Effector memory CD8-positive, alpha-beta T cell (primary cell): Measurements from ENCODE around the gene FLT3LG.
A peak's percentile ranks its signal among the peaks of the same experiment; 100 is the strongest.

Experiments used
- ATAC-seq: fragments of 150-1000 bp; cut with Tn5 transposase; replicated peaks from 2 replicates; pipeline ENCODE4 v1.10.0; 2021; ENCODE audit warnings: mild to moderate bottlenecking, moderate library complexity
- DNase-seq, 3 experiments: peaks; one replicate each; pipeline ENCODE4 v3.0.0; 2021
- H3K27ac Mint-ChIP-seq, 2 donors: one replicate each; pipeline ENCODE4 v1.8.0; 2022; ENCODE audit warnings: mild to moderate bottlenecking in 2 of 2, mixed read lengths in 2 of 2, moderate library complexity in 2 of 2
- H3K27me3 Mint-ChIP-seq, 2 donors: one replicate each; pipeline ENCODE4 v1.8.0; 2022; ENCODE audit warnings: mixed read lengths in 2 of 2
- H3K36me3 Mint-ChIP-seq: one replicate; pipeline ENCODE4 v1.8.0; 2022; ENCODE audit warnings: mild to moderate bottlenecking, moderate library complexity, mixed read lengths; ENCODE audit not compliant: insufficient read depth
- H3K4me1 Mint-ChIP-seq, 2 donors: one replicate each; pipeline ENCODE4 v1.8.0; 2022; ENCODE audit warnings: low read depth in 2 of 2, mixed read lengths in 2 of 2
- H3K4me3 Mint-ChIP-seq, 2 donors: one replicate each; pipeline ENCODE4 v1.8.0; 2022; ENCODE audit warnings: mild to moderate bottlenecking in 2 of 2, mixed read lengths in 2 of 2, moderate library complexity in 2 of 2
- H3K9me3 Mint-ChIP-seq, 2 donors: one replicate each; pipeline ENCODE4 v1.8.0; 2022; ENCODE audit warnings: mixed read lengths in 2 of 2

FLT3LG gene

GRCh38 chr19:49507803-49508494 is 33.9 kb downstream of the FLT3LG start:
- peaks cover 22 to 26% of the 10 kb centered on the region in 2 donors for H3K4me1 Mint-ChIP-seq
- H3K36me3 Mint-ChIP-seq = peaks cover 4% of the 10 kb centered on the region
- H3K27ac Mint-ChIP-seq = peak overlapping the region in 1 of 2 donors; percentile 77
- H3K4me3 Mint-ChIP-seq = no peak overlapping the region
- DNase-seq (no peak), ATAC-seq (no peak)
- H3K27me3 Mint-ChIP-seq = no peaks in the 10 kb centered on the region
- no peaks in the 10 kb centered on the region for H3K9me3 Mint-ChIP-seq

- ATAC-seq = peak; percentile 68
- H3K36me3 Mint-ChIP-seq = peaks cover 8% of the 10 kb centered on the region
- H3K27ac Mint-ChIP-seq = peak overlapping the region; percentile 88 to 91
- no peaks in the 10 kb centered on the region for H3K9me3 Mint-ChIP-seq
- H3K27me3 Mint-ChIP-seq = no peaks in the 10 kb centered on the region
- H3K4me1 Mint-ChIP-seq = peaks cover 24 to 28% of the 10 kb centered on the region in 2 donors
- peak overlapping the region; percentile 85 to 87 for H3K4me3 Mint-ChIP-seq
- peak in 1 of 3 experiments; percentile 17 for DNase-seq
Observed at GRCh38 chr19:49512970-49513745, 39.1 kb downstream of the FLT3LG start.

- ATAC-seq (no peak), DNase-seq (no peak)
- no peaks in the 10 kb centered on the region for H3K27me3 Mint-ChIP-seq
- peak overlapping the region; percentile 85 to 87 for H3K4me3 Mint-ChIP-seq
- H3K36me3 Mint-ChIP-seq = peaks cover 8% of the 10 kb centered on the region
- no peaks in the 10 kb centered on the region for H3K9me3 Mint-ChIP-seq
- peak overlapping the region; percentile 88 to 91 for H3K27ac Mint-ChIP-seq
- H3K4me1 Mint-ChIP-seq = peaks cover 24 to 28% of the 10 kb centered on the region in 2 donors
Observed at GRCh38 chr19:49513746-49514118, 39.7 kb downstream of the FLT3LG start.

GRCh38 chr19:49514151-49514550 is 40.1 kb downstream of the FLT3LG start:
- Mint-ChIP-seq H3K4me1 (peaks cover 24 to 28% of the 10 kb centered on the region in 2 donors), H3K36me3 (peaks cover 8% of the 10 kb centered on the region), H3K27ac (peak overlapping the region; percentile 88 to 91), H3K4me3 (peak overlapping the region; percentile 85 to 87), H3K27me3 (no peaks in the 10 kb centered on the region), H3K9me3 (no peaks in the 10 kb centered on the region)
- no peak for DNase-seq
- ATAC-seq = no peak

- Mint-ChIP-seq H3K27ac (peak overlapping the region in 1 of 2 donors; percentile 66), H3K27me3 (no peaks in the 10 kb centered on the region), H3K4me3 (peak overlapping the region; percentile 14 to 61), H3K36me3 (peaks cover 8% of the 10 kb centered on the region), H3K9me3 (no peaks in the 10 kb centered on the region), H3K4me1 (peaks cover 24 to 28% of the 10 kb centered on the region in 2 donors)
- ATAC-seq = peak; percentile 26
- DNase-seq = no peak
Observed at GRCh38 chr19:49515767-49516166, 41.8 kb downstream of the FLT3LG start.

- ATAC-seq (no peak), DNase-seq (no peak)
- H3K36me3 Mint-ChIP-seq = peaks cover 5% of the 10 kb centered on the region
- H3K4me1 Mint-ChIP-seq = peaks cover 8 to 12% of the 10 kb centered on the region in 2 donors
- no peak overlapping the region for H3K27ac Mint-ChIP-seq
- H3K27me3 Mint-ChIP-seq = no peaks in the 10 kb centered on the region
- no peak overlapping the region for H3K4me3 Mint-ChIP-seq
- no peaks in the 10 kb centered on the region for H3K9me3 Mint-ChIP-seq
Observed at GRCh38 chr19:49518033-49518432, 44.0 kb downstream of the FLT3LG start.

GRCh38 chr19:49520705-49521319 is 46.8 kb downstream of the FLT3LG start:
- no peak overlapping the region for H3K27ac Mint-ChIP-seq

GRCh38 chr19:49524812-49525455 is 50.9 kb downstream of the FLT3LG start:
- no peak overlapping the region for H3K27ac Mint-ChIP-seq
- DNase-seq (no peak), ATAC-seq (no peak)
- peaks cover 11% of the 10 kb centered on the region for H3K36me3 Mint-ChIP-seq
- peak overlapping the region in 1 of 2 donors; percentile 21 for H3K4me3 Mint-ChIP-seq
- H3K9me3 Mint-ChIP-seq = no peaks in the 10 kb centered on the region
- peaks cover 8 to 12% of the 10 kb centered on the region in 2 donors for H3K4me1 Mint-ChIP-seq
- no peaks in the 10 kb centered on the region for H3K27me3 Mint-ChIP-seq

More at GRCh38 chr19:49520705-49521319, 46.8 kb downstream of the FLT3LG start:
- no peaks in the 10 kb centered on the region for H3K36me3 Mint-ChIP-seq
- H3K27me3 Mint-ChIP-seq = no peaks in the 10 kb centered on the region
- ATAC-seq = no peak
- H3K9me3 Mint-ChIP-seq = no peaks in the 10 kb centered on the region
- no peak for DNase-seq
- H3K4me3 Mint-ChIP-seq = no peak overlapping the region
- peaks cover 0 to 1% of the 10 kb centered on the region in 2 donors for H3K4me1 Mint-ChIP-seq

- Mint-ChIP-seq H3K27ac (peak overlapping the region in 1 of 2 donors; percentile 88), H3K4me1 (peaks cover 15 to 17% of the 10 kb centered on the region in 2 donors), H3K36me3 (peaks cover 11% of the 10 kb centered on the region), H3K9me3 (no peaks in the 10 kb centered on the region), H3K4me3 (peak overlapping the region; percentile 80 to 83), H3K27me3 (no peaks in the 10 kb centered on the region)
- no peak for ATAC-seq
- no peak for DNase-seq
Observed at GRCh38 chr19:49528211-49528771, 54.3 kb downstream of the FLT3LG start.

- Mint-ChIP-seq H3K36me3 (peaks cover 11% of the 10 kb centered on the region), H3K27me3 (no peaks in the 10 kb centered on the region), H3K4me3 (no peak overlapping the region), H3K9me3 (no peaks in the 10 kb centered on the region), H3K4me1 (peaks cover 29 to 33% of the 10 kb centered on the region in 2 donors), H3K27ac (no peak overlapping the region)
- DNase-seq (no peak), ATAC-seq (no peak)
Observed at GRCh38 chr19:49530708-49531107, 56.7 kb downstream of the FLT3LG start.

- H3K4me1 Mint-ChIP-seq = peaks cover 21% of the 10 kb centered on the region in 2 donors
- DNase-seq = peak; percentile 83 to 88 (median 86)
Observed at GRCh38 chr19:49533551-49534488, 59.8 kb downstream of the FLT3LG start.

More at GRCh38 chr19:49533551-49534488, 59.8 kb downstream of the FLT3LG start:
- H3K4me3 Mint-ChIP-seq = peak overlapping the region; percentile 82 to 83
- H3K27me3 Mint-ChIP-seq = no peaks in the 10 kb centered on the region
- H3K9me3 Mint-ChIP-seq = no peaks in the 10 kb centered on the region
- peak overlapping the region; percentile 38 to 73 for H3K27ac Mint-ChIP-seq
- peak; percentile 88 for ATAC-seq
- no peaks in the 10 kb centered on the region for H3K36me3 Mint-ChIP-seq
